NCI-H82 (cell line): ENCODE results near the gene MEF2D.

Experiments used
- DNase-seq: peaks from one replicate; lab custom pipeline; 2025; lab: John Stamatoyannopoulos, UW

Gene MEF2D

GRCh38 chr1:156500543-156500792, at the start of gene MEF2D:
Gene MEF2D, minus strand, starts transcription at chr1:156500775. Its CDS starts 17,483 bp downstream, at chr1:156483292.
- DNase-seq: no peak

GRCh38 chr1:156550346-156550745, 49.8 kb upstream of the MEF2D start:
- no peak for DNase-seq

GRCh38 chr1:156549831-156550230, 49.3 kb upstream of the MEF2D start:
- no peak for DNase-seq

- DNase-seq: no peak
These were observed 48.8 kb upstream of the MEF2D start for GRCh38 chr1:156549390-156549789.

GRCh38 chr1:156547982-156548381, 47.4 kb upstream of the MEF2D start:
- DNase-seq: no peak

GRCh38 chr1:156547434-156547833, 46.9 kb upstream of the MEF2D start:
- DNase-seq: no peak

- DNase-seq: no peak
These were observed 45.7 kb upstream of the MEF2D start for GRCh38 chr1:156546267-156546666.

GRCh38 chr1:156544592-156545102, 44.1 kb upstream of the MEF2D start:
- no peak for DNase-seq

- no peak for DNase-seq
These were observed 42.5 kb upstream of the MEF2D start for GRCh38 chr1:156543066-156543465.

GRCh38 chr1:156540955-156541354, 40.4 kb upstream of the MEF2D start:
- DNase-seq: no peak

GRCh38 chr1:156539818-156540355, 39.3 kb upstream of the MEF2D start:
- no peak for DNase-seq

GRCh38 chr1:156538711-156539440, 38.3 kb upstream of the MEF2D start:
- DNase-seq: no peak

- no peak for DNase-seq
These were observed 36.5 kb upstream of the MEF2D start for GRCh38 chr1:156537027-156537426.

- DNase-seq: no peak
These were observed 34.0 kb upstream of the MEF2D start for GRCh38 chr1:156534424-156535060.

GRCh38 chr1:156533568-156534220, 33.1 kb upstream of the MEF2D start:
- DNase-seq: no peak

GRCh38 chr1:156532374-156532773, 31.8 kb upstream of the MEF2D start:
- DNase-seq: no peak

GRCh38 chr1:156530006-156530405, 29.4 kb upstream of the MEF2D start:
- DNase-seq: no peak

GRCh38 chr1:156528875-156529425, 28.4 kb upstream of the MEF2D start:
- DNase-seq: no peak

- DNase-seq: no peak
These were observed 27.7 kb upstream of the MEF2D start for GRCh38 chr1:156528231-156528630.

- peak; percentile 85 for DNase-seq
These were observed 27.0 kb upstream of the MEF2D start for GRCh38 chr1:156527584-156527983.

- DNase-seq: peak; percentile 41
These were observed 25.4 kb upstream of the MEF2D start for GRCh38 chr1:156525856-156526489.

- DNase-seq: no peak
These were observed 24.5 kb upstream of the MEF2D start for GRCh38 chr1:156525071-156525501.
